Gastrocnemius medialis (tissue), 4 donors: Measurements from ENCODE around the gene OR2M5.

Source experiments
- POLR2A ChIP-seq, 2 donors: fragments of 450-650 bp; IDR thresholded peaks; one replicate each; pipeline ENCODE4 v1.6.1; 2017; ENCODE audit warnings: antibody characterized with exemption in 2 of 2, mild to moderate bottlenecking in 2 of 2, moderate library complexity in 2 of 2
- TF ChIP-seq, protein P1 (sequence below), 5 experiments: fragments of 450-650 bp in 3 of 5; fragments of 200-600 bp in 2 of 5; sonication (generic) in 2 of 5; IDR thresholded peaks in 4 of 5; conservative IDR thresholded peaks in 1 of 5; 1 replicate in 4 of 5; 2 replicates in 1 of 5; pipeline ENCODE4 v1.5.1; 2016 to 2019; ENCODE audit warnings: antibody characterized with exemption in 5 of 5, mild to moderate bottlenecking in 3 of 5, moderate library complexity in 3 of 5

DNA sequence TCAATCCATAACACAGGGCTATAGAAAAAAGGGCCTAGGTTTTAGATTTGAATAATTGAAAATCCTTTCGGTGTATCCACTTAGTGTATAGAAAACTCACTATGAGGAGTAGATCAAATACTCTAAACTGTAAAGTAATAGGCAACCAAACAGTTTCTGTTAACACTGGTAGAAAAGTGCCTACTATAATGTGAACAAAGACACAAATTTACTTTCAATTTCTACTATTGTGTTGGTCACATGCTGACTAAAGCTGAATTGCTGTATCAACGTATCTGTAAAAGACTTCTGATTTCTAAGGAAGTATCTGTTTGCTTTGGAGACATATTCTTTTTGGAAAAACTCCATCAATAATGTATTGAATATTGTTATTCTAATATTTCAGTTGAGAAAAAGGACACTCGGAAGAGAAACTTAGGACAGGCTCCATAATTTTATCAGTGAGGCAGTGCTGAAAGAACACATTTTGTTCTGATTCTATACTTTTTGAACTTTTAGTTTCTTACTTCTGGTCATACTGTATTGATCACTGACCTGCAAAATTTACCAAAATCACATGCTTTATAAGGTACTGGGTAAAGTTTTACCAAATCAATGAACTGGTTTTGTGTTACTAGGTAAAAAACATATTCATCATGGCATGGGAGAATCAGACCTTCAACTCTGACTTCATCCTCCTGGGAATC is at the start of gene OR2M5:
- TF ChIP-seq, protein P1, sequence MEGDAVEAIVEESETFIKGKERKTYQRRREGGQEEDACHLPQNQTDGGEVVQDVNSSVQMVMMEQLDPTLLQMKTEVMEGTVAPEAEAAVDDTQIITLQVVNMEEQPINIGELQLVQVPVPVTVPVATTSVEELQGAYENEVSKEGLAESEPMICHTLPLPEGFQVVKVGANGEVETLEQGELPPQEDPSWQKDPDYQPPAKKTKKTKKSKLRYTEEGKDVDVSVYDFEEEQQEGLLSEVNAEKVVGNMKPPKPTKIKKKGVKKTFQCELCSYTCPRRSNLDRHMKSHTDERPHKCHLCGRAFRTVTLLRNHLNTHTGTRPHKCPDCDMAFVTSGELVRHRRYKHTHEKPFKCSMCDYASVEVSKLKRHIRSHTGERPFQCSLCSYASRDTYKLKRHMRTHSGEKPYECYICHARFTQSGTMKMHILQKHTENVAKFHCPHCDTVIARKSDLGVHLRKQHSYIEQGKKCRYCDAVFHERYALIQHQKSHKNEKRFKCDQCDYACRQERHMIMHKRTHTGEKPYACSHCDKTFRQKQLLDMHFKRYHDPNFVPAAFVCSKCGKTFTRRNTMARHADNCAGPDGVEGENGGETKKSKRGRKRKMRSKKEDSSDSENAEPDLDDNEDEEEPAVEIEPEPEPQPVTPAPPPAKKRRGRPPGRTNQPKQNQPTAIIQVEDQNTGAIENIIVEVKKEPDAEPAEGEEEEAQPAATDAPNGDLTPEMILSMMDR (IDR thresholded peaks at IDR 0.05 in 4 of 5, conservative IDR thresholded peaks at IDR 0.05 in 1 of 5), result no peak
- TF ChIP-seq POLR2A (IDR thresholded peaks at IDR 0.05), result no peak
